Calu3 (cell line): Measurements from ENCODE around the gene OR13D1. TPM values are rescaled to one million over a fixed set of nuclear protein-coding genes. Genes with fewer than 3 reads are reported as not detected.
"Not testable (repeated sequence)": the region's sequence is repeated elsewhere in the genome, so short reads cannot be mapped to it uniquely, and the experiment has no call there.

Experiments
- BruUV-seq: library from RNA; stranded (reverse); fragments of 400-500 nt; replicated peaks from 2 replicates; lab custom pipeline; 2021; lab: Mats Ljungman, UMichigan
- CTCF ChIA-PET: fragments of 300-600 bp; sonication (Branson Sonifier 250); formaldehyde crosslinking; loops from one replicate; lab custom pipeline; 2022; ENCODE audit warnings: antibody characterized with exemption; lab: Charles Lee
- DNase-seq: peaks from one replicate; pipeline ENCODE4 v3.0.0; 2022
- H3K27ac Mint-ChIP-seq: one replicate; pipeline ENCODE4 v1.8.0; 2022; ENCODE audit warnings: mixed read lengths; ENCODE audit not compliant: unreplicated experiment
- H3K27me3 Mint-ChIP-seq: one replicate; pipeline ENCODE4 v1.8.0; 2022; ENCODE audit warnings: mixed read lengths; ENCODE audit not compliant: unreplicated experiment
- H3K36me3 Mint-ChIP-seq: one replicate; pipeline ENCODE4 v1.8.0; 2022; ENCODE audit warnings: mild to moderate bottlenecking, moderate library complexity, mixed read lengths; ENCODE audit not compliant: insufficient read depth, unreplicated experiment
- H3K4me1 Mint-ChIP-seq: one replicate; pipeline ENCODE4 v1.8.0; 2022; ENCODE audit warnings: mild to moderate bottlenecking, low read depth, mixed read lengths; ENCODE audit not compliant: unreplicated experiment
- H3K4me3 Mint-ChIP-seq: one replicate; pipeline ENCODE4 v1.8.0; 2022; ENCODE audit warnings: mild to moderate bottlenecking, low read depth, moderate library complexity, mixed read lengths; ENCODE audit not compliant: unreplicated experiment
- H3K9me3 Mint-ChIP-seq: one replicate; pipeline ENCODE4 v1.8.0; 2022; ENCODE audit warnings: low read depth, mixed read lengths; ENCODE audit not compliant: unreplicated experiment
- intact Hi-C: fragments of 100-400 bp; cut with micrococcal nuclease; formaldehyde crosslinking; loops from one replicate; pipeline ENCODE4 v1.10.0; 2022; ENCODE audit not compliant: unreplicated experiment
- total RNA-seq: library from RNA; stranded (reverse); gene quantifications from 2 replicates; pipeline ENCODE4 v1.2.3, GENCODE V29; 2022
- TF ChIP-seq, protein P1 (sequence below): fragments of 200-600 bp; IDR thresholded peaks from one replicate; pipeline ENCODE4 v1.8.0; 2022; ENCODE audit warnings: antibody characterized with exemption; ENCODE audit not compliant: unreplicated experiment

Gene OR13D1
- total RNA-seq, 1 experiment from 2014 or later = not detected

DNA sequence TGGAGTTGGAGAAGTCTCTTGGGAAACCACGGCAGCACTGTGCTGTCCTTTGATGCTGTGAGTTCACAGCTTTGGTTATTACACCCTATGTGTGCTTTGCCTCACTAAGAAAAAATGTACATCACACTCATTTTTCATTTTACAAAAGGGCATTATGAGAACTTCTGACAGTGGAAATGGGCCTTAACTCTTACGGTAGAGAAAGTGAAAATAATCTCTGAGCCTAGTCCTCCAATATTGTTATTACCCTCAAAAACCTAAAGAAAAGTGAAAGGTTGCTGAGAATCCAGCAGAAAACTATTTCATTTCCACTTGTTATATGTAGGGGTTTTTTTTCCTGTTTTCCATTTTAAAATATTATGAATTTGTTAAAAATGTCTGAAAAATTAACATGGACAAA is 8.2 kb upstream of the OR13D1 start:
- no peaks in the 10 kb centered on the region for H3K36me3 Mint-ChIP-seq
- no peak overlapping the region for H3K4me3 Mint-ChIP-seq
- no TSS peak for BruUV-seq
- no peak for DNase-seq
- H3K27me3 Mint-ChIP-seq = no peaks in the 10 kb centered on the region
- no peaks in the 10 kb centered on the region for H3K9me3 Mint-ChIP-seq
- no peak overlapping the region for H3K27ac Mint-ChIP-seq
- CTCF ChIA-PET = no interaction called here
- TF ChIP-seq, protein P1, sequence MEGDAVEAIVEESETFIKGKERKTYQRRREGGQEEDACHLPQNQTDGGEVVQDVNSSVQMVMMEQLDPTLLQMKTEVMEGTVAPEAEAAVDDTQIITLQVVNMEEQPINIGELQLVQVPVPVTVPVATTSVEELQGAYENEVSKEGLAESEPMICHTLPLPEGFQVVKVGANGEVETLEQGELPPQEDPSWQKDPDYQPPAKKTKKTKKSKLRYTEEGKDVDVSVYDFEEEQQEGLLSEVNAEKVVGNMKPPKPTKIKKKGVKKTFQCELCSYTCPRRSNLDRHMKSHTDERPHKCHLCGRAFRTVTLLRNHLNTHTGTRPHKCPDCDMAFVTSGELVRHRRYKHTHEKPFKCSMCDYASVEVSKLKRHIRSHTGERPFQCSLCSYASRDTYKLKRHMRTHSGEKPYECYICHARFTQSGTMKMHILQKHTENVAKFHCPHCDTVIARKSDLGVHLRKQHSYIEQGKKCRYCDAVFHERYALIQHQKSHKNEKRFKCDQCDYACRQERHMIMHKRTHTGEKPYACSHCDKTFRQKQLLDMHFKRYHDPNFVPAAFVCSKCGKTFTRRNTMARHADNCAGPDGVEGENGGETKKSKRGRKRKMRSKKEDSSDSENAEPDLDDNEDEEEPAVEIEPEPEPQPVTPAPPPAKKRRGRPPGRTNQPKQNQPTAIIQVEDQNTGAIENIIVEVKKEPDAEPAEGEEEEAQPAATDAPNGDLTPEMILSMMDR = no peak
- no peaks in the 10 kb centered on the region for H3K4me1 Mint-ChIP-seq
- intact Hi-C loops = no loop called here

DNA sequence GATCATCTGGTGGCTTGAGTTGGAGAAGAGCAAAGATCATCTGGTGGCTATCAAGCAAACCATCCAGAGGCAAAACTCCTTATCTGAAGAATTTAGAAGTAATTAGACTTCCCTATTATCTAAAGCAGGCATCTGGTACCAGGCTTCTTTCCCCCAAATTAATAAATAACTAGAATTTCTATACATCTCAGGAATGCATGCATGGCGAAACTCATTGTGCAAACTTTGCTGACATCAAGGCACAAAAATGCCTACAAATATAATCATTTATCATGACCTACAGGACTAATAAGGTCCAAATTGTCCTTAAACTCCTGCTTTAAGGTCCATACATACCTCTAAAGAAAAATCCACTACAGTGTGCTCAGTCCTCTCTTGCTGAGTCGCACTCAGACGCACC is 6.0 kb downstream of the OR13D1 start:
- H3K27me3 Mint-ChIP-seq = no peaks in the 10 kb centered on the region
- CTCF ChIA-PET = no interaction called here
- H3K9me3 Mint-ChIP-seq = no peaks in the 10 kb centered on the region
- no peaks in the 10 kb centered on the region for H3K36me3 Mint-ChIP-seq
- H3K27ac Mint-ChIP-seq = no peak overlapping the region
- H3K4me1 Mint-ChIP-seq = no peaks in the 10 kb centered on the region
- TF ChIP-seq, protein P1 = no peak
- DNase-seq = no peak
- no TSS peak for BruUV-seq
- intact Hi-C loops = no loop called here
- H3K4me3 Mint-ChIP-seq = no peak overlapping the region

DNA sequence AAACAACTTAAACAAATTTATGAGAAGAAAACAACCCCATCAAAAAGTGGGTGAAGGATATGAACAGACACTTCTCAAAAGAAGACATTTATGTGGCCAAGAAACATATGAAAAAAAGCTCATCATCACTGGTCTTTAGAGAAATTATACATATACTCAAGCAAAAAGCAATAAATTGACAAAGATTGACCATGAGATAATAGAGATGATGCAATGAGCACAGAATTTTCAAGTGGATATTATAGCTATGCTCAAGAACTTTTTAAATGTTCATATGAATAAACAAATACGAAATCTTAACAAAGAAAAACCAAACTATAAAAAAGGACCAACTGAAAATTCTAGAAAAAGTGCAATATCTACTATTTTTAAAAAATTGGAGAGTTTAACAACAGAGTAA is 14.4 kb downstream of the OR13D1 start:
- H3K9me3 Mint-ChIP-seq, H3K4me1 Mint-ChIP-seq, H3K27ac Mint-ChIP-seq, H3K36me3 Mint-ChIP-seq, intact Hi-C loops, H3K4me3 Mint-ChIP-seq, DNase-seq, CTCF ChIA-PET, BruUV-seq, H3K27me3 Mint-ChIP-seq: not testable (repeated sequence)

DNA sequence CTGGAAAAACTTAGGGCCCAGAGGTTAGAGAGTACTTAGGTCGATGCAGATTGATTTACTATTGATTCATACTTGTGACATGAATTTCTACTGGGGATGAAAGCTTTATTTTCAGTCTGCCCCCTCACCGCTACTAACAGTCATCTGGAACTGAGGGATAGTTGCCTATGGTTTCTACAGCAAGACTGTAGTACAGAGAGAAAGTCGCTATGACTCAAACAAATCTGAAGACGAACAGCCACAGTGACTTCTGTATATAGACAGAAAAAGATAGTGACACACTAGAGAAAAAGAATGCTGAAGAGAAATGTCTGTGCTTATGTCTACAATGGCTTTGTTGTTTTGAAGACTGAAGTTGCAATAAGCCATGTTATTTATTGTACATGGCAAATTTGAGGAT is 17.3 kb downstream of the OR13D1 start:
- Mint-ChIP-seq H3K4me1 (no peaks in the 10 kb centered on the region), H3K27ac (no peak overlapping the region), H3K4me3 (no peak overlapping the region), H3K36me3 (no peaks in the 10 kb centered on the region), H3K27me3 (no peaks in the 10 kb centered on the region), H3K9me3 (peaks cover 2% of the 10 kb centered on the region)
- no peak for DNase-seq
- TF ChIP-seq, protein P1 = no peak
- no TSS peak for BruUV-seq
- intact Hi-C loops = no loop called here
- CTCF ChIA-PET = no interaction called here

DNA sequence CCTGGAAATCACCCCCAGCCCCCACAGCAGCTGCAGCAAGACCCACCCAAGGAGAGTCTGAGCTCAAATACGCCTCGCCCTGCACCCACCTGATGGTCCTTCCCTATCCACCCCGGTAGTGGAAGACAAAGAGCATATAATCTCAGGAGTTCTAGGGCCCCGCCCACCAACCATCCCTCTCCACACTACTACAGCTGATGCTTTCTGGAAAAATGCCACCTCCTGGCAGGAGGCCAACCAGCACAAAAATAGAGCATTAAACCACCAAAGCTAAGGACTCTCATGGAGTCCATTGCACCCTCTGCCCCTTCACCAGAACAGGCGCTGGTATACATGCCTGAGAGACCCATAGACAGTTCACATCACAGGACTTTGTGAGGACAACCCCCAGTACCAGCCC is 30.7 kb downstream of the OR13D1 start:
- no peak for DNase-seq
- Mint-ChIP-seq H3K4me3 (no peak overlapping the region), H3K36me3 (no peaks in the 10 kb centered on the region), H3K27me3 (no peaks in the 10 kb centered on the region), H3K4me1 (no peaks in the 10 kb centered on the region), H3K9me3 (no peaks in the 10 kb centered on the region), H3K27ac (no peak overlapping the region)
- CTCF ChIA-PET = no interaction called here
- intact Hi-C loops = no loop called here
- TF ChIP-seq, protein P1 = no peak
- BruUV-seq = no TSS peak
